Measurements from ENCODE around the gene CMTM6. TPM values are rescaled to one million over a fixed set of nuclear protein-coding genes. Genes with fewer than 3 reads are reported as not detected.

Gene CMTM6
- total RNA-seq, 2 experiments from 2014 or later: 86.5 to 87.3 TPM

DNA sequence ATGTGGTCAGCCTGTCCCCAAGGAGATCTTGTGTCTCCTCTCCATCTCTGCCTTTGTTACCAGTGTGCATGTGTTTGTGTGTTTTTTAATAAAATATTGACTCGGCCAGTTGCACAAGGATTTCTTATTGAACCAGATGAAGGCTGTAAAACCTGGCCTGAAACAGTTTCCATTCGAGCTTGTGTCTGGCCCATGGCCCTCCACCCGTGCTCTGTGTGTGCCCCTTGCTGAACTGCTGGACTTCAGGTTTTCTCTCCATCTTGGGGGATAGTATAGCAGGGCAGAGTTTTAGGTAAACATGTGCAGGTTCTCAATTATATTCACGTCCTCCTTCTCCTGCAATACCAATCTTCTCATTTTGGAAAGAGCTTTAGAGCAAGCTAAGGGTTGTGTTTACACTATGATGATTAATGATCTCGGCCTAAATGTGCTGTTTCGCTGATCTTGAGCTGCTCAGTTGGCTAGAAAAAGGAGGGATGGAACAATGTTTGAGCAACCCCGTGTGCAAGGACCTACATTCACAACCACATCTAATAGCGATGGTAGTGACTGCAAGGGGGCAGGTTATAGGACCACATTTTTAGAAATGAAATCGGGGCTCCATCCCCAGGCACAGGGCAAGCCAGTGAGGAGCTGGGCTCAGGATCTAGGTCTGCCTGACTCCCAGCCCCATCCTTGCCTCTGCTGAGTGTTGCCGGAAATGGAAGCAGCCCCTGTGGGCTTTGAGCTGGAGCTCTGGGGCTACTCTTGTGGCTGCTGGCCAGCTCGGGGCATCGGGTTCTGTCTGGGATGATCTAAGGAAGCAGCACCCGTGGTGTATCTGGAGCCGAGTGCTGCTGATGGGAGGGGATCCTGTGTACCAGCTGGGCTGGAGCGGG, 47.7 kb downstream of the CMTM6 start:
- ChIA-PET CTCF (interaction anchor here (1.0 to 1.8 kb wide), 3 partner anchors 13 to 79 kb away, joined by 3 to 8 read pairs (median 3); no protein-coding TSS in a partner anchor), POLR2A (no interaction called here)

DNA sequence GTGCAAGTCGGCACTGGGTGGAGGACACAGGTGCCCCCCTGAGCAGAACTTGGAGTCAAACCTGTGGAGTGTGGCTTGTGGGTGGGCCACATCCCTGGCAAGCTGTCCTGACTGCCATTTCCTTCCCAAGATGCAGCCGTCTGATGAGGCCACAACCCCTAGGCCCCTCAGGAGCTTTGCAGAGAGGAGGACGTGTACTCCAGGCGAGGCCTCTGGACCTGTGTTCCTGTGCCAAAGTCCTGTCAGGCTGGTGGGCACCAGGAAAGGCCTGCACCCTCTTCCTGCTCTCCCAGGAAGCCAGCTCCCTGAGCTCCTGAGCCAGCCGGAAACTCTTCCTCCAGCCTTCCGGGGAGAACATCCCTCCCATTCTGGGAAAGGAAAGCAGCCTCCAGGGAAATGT, 48.5 kb downstream of the CMTM6 start:
- POLR2A ChIA-PET: no interaction called here
- CTCF ChIA-PET: interaction anchor here (1.0 kb wide), 1 partner anchor 78 kb away, joined by 3 read pairs; no protein-coding TSS in a partner anchor

DNA sequence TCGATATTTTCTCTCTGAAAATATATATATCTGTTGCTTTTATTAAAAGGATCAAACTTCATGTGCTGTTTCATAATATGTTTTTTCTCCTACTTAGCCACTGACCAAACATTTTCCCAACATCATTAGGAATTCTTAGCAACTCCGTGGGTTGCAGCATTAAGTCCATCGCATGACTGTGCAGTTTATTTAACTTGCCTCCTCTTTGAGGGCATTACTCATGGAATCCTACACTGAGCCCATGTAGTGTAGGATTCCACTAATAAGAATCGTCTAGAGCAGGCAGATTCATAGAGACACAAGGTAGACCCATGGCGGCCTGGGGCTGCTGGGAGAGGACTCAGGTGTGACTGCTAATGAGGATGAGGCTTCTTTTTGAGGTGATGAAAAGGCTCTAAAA, 49.3 kb downstream of the CMTM6 start:
- CTCF ChIA-PET: no interaction called here
- POLR2A ChIA-PET: no interaction called here

DNA sequence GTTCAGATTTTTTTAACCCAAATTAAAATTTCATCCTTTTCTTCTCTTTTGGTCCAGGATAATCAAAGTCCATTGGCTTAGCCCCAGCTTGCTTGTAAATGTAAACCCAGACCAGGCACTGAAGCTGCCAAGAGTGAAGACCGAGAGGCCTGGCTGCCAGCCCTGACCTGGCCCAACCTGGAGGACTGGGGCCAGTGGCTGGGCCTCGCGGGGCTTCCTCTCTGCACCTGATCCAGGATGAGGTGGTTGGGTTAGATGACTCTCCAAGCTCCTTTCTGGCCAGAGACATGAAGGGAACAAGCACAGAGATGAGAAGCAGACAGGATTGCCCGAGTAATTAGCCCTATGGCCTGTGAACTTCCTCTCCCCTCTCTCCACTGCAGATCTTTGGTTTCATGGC, 50.6 kb downstream of the CMTM6 start:
- ChIA-PET POLR2A (no interaction called here), CTCF (interaction anchor here (0.7 kb wide), 1 partner anchor 56 kb away, joined by 4 read pairs; no protein-coding TSS in a partner anchor)

DNA sequence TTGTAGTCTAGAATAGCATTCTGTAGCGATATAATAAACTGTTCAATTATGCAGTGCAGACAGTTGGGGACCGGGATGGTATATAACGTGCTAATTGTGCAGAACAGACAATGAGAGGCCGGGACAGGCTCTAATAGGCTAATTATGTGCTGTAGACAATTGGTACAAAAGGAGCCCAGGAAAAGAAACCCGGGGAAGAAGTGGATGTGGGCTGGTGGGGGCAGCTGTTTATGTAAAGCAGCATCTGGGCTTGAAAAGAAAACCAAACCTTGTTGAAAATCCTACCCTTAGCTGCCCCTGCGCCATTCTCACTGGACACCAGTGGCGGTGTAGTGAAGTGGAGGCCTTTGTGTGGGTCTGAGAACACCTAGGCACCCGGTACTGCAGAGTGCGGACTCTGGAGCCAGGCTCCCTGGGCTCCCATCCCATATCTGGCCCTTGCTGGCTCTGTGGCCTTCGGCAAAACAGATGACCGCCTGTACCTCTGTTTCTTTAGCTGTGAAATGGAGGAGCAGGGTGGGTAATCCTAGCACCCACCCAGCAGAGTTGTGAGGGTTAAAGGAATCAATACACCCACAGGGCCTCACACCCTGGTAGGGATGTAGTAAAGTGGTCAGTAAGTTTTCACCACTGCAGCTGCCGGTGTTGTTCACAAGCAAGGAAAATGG, 51.5 kb downstream of the CMTM6 start:
- POLR2A ChIA-PET: no interaction called here
- CTCF ChIA-PET: interaction anchor here (1.1 to 1.8 kb wide), 2 partner anchors 16 to 77 kb away, joined by 4 read pairs; no protein-coding TSS in a partner anchor

DNA sequence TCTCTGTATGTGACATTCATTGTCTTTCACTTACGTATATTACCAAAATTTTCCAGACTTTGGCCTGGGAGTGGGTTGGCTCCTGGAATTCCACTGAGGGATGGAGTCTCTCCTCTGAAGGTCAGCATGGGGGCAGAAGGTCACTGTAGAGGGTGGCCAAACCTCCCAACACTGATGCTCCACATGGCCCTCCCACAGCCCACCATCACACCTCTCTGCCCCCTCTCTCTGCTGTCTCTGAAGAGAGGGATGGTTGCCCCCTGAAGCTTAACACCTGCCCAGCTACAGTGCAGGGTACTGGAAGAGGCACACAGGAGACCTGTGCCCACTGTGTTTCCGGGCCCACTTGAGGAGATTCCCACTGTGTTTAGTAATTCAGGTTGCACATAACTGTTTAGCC, 52.2 kb downstream of the CMTM6 start:
- ChIA-PET CTCF (interaction anchor here (1.1 to 1.8 kb wide), 2 partner anchors 17 to 76 kb away, joined by 4 read pairs; no protein-coding TSS in a partner anchor), POLR2A (no interaction called here)

DNA sequence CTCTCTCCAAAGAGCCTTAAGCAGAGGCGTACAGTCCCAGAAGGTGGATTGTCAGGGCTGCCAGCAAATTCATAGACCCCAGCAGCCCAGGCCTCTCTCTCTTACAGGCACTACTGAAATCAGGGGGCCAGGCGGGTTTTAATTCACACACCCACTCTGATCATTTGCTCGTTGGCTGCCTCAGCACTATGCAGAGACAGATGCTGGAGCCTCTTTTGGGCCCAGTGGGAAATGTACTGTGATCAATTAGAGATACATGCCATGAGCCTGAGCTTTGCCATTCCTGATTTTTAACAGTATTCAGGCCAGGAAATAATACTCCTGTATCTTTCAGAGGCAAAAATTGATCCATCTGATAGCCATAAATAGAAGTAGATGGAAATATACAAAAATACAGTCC, 53.0 kb downstream of the CMTM6 start:
- POLR2A ChIA-PET: no interaction called here
- CTCF ChIA-PET: interaction anchor here (1.7 to 2.1 kb wide), 3 partner anchors 11 to 19 kb away, joined by 3 to 9 read pairs (median 4); no protein-coding TSS in a partner anchor

DNA sequence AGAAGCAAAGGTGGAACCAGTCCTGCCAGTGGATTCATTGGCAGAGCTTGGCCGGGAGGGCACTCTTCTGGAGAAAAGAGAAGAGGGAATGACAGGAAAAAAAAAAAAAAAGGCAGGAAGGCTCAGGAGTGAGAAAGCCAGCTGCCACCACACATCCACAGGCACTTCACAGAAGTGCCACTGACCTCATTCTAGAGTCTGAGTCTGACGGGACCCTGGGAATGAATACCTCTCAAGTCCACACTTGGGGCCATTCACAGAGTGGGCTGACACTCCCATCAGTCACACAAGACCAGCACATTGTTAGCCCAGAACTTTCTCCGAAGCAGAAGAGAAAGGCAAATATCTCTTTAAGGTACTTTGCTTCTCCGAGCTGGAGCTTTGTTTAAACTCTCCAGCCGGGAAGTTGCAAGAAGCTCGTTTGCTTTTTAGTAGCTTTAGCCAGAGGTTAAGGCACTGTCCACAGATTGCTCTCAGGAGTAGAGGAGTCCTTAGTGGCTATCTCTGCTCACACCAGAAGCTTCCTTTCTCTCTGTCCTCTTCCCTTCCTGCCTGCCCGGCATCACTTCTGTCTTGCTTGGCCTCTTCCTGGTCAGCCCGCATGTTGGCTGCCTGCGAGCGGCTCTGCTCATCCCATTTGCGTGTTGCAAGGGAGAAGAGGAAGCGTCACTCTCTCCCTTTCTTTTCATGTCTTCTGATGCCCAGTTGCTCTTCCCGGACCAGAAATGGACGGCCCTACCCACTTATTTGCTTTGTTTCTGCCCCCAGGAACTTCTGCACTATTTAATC, 53.8 kb downstream of the CMTM6 start:
- CTCF ChIA-PET: interaction anchor here (0.8 to 2.1 kb wide), 4 partner anchors 11 to 25 kb away, joined by 3 to 9 read pairs (median 4); no protein-coding TSS in a partner anchor
- POLR2A ChIA-PET: no interaction called here

DNA sequence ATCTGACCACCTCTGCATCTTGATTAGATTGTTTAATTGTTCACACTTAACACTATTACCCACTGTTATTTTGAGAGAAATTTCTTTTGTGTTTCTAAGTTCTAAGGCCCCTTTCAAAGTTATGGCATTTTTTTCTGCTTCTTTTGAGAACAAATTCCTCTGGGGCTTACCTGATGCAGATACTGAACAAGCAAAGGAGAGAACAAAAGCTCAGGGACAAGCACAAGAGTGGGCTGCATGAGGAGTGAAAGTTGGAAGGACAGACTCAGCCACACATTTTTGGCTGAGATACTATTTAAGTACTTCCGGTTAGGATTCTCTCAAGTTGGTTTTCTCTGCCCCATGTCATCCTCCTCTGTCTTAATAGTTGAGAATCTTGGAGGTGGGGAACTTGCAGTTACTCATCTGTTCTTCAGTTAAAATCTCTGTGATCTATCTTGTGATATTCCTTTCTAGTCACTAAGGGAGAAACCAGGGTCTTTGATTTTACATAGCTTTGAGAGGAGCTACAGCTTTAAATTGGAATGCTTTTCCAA, 54.7 kb downstream of the CMTM6 start:
- ChIA-PET CTCF (interaction anchor here (0.8 to 2.1 kb wide), 3 partner anchors 19 to 24 kb away, joined by 3 to 9 read pairs (median 4); no protein-coding TSS in a partner anchor), POLR2A (no interaction called here)

DNA sequence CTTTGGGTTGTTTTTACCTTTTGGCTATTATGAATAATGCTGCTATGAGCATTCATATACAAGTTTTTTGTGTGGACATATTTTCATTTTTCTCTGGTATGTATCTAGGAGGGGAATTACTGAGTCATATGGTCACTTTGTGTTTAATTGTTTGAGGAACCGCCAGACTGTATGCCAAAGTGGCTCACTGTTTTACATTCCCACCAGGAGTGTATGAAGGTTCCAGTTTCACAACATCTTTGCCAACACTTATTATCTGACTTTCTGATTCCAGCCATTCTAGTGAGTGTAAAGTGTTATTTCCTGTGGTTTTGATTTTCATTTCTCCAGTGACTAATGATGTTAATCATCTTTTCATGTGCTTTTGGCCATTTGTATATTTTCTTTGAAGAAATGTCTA, 59.2 kb downstream of the CMTM6 start:
- CTCF ChIA-PET: no interaction called here
- POLR2A ChIA-PET: no interaction called here

DNA sequence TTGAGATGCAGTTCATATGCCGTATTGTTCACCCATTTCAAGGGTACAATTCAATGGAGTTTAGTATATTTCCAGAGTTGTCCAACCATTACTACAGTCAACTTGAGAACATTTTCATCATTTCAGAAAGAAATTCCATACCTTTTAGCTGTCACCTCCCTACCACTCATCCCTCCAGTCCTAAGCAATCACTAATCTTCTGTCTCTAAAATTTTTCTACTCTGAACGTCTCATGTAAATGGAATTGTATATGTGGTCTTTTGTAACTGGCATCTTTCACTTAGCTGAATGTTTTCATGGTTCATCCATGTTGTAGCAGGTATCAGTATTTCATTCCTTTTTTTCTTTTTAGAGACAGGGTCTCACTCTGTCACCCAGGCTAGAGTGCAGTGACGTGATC, 59.9 kb downstream of the CMTM6 start:
- POLR2A ChIA-PET: no interaction called here

DNA sequence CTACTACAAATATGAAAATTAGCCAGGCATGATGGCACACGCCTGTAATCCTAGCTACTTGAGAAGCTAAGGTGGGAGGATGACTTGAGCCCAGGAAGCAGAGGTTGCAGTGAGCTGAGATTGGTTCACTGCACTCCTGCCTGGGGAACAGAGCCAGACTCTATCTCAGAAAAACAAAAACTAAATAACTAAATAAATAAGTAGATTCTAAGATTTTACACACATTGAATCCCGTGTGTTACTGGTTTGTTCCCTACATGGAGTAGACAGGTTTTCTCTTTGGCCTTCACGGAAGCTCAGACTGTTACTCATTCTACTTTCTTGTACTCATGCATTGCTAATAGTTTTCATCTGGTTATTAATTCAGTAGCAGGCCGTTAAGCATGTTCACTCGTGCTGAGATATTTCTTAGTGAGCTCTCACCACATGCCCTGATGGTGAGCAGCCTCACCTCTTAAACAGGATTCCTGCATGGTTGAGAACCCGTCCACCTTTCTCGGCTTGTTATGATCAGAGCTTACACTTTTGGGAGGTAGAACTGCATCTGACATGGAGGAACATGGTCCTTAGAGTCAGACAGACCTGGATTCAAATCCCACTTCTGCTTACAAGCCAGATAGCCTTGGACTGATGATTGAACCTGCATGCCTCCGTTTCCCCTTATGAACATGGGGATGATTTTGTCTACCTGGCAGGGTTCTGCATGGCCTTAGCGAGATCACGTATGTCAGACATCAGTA, 61.9 kb downstream of the CMTM6 start:
- CTCF ChIA-PET: interaction anchor here (0.9 to 2.6 kb wide), 4 partner anchors 28 to 65 kb away, joined by 3 to 12 read pairs (median 4); no protein-coding TSS in a partner anchor

More for the DNA sequence above, 59.9 kb downstream of the CMTM6 start:
- CTCF ChIA-PET: interaction anchor here (0.9 kb wide), 1 partner anchor 25 kb away, joined by 4 read pairs; no protein-coding TSS in a partner anchor

DNA sequence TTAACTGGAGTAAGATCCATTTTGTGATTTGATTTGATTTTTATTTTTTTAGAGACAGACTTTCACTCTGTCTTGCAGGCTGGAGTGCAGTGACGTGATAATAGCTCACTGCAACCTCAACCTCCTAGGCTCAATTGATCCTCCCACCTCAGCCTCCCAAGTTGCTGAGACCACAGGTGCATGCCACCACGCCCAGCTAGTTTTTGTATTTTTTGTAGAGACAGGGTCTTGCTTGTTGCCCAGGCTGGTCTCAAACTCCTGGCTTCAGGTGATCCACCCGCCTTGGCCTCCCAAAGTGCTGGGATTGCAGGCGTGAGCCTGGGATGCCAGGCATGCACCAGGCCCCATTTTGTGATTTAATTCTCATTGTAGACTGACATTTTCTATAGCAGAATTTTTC, 63.2 kb downstream of the CMTM6 start:
- POLR2A ChIA-PET: interaction anchor here (0.6 kb wide), 1 partner anchor 30 kb away, joined by 3 read pairs; no protein-coding TSS in a partner anchor
- CTCF ChIA-PET: interaction anchor here (1.0 to 2.6 kb wide), 2 partner anchors 11 to 29 kb away, joined by 3 to 12 read pairs; no protein-coding TSS in a partner anchor

More for the DNA sequence above, 61.9 kb downstream of the CMTM6 start:
- POLR2A ChIA-PET: no interaction called here

DNA sequence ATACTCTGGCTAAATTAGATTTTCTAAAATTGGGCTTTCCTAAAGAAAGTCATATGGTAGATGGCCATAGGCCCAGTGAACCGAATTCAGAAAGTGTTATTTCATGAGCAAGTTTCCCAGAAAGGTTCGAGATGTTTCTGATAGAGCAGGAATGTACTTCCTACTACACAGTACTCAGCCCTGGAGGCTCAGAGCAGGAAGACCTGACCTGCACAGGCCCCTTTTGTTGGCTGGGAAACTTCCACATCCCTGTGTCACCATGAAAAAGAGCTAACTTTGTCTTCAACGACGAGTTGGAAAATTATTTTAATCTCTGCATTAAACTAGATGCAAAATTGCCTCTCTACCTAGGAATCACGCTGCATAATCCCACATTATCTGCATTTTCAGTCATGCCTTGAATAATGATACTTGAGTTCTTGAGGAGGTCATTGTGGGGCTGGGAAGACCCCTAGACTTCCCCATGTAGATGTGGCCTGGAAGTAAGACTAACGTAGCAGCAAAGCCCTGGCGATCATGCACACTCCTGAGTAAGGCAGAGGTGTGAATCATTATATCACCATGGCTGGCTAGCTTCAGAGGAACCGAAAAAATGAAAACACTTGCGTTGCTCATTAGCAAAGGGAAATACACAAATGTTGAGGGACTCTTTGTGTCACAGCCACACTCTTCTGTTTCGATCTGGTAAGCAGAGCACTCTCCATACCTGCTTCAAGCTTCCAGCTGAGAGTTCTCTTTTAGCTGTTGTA, 63.9 kb downstream of the CMTM6 start:
- ChIA-PET POLR2A (interaction anchor here (0.6 to 1.2 kb wide), 2 partner anchors 31 to 47 kb away, joined by 3 to 5 read pairs; partner anchors contain the start of gene CMTM7), CTCF (interaction anchor here (0.6 to 1.6 kb wide), 4 partner anchors 10 to 62 kb away, joined by 3 to 5 read pairs (median 4); no protein-coding TSS in a partner anchor)

DNA sequence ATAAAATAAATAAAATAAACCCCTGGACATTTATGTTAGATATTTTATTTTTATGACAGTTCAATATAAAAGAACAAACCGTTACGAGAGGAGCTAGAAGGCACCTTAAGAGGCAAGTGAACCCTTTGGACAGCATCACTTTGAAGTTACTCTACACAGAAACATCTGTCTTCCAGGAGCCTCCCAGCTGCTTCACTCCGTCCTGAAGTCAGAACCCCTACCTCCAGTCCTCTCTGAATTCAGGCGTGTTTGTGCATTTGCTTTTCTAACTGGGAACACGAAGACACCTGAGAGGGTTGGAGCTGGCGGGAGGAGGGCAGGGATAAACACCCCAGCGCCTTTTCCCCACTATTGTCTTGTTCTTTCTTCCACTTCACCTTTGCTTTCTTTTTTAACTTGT, 64.8 kb downstream of the CMTM6 start:
- ChIA-PET POLR2A (interaction anchor here (1.2 kb wide), 1 partner anchor 46 kb away, joined by 5 read pairs; the partner anchor contains the start of gene CMTM7), CTCF (interaction anchor here (1.2 to 1.6 kb wide), 2 partner anchors 23 to 30 kb away, joined by 4 to 5 read pairs; no protein-coding TSS in a partner anchor)

DNA sequence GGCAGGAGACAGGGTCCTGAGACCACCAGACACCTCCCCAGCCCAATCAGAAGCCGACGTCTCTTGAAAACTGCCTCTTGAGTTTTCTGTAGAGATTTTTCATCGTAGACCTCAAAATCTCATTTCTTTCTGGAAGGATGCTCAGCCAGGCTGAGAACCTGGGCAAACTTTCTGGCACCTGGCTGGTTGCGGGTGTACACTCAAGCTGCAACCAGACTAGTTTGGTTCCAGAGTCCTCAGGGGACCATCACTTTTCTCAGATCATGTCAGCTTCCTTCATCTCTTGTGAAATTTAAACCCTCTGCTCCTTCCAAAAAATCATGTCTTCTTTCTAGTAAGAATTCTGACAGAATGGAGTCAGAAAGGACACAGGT, 65.8 kb downstream of the CMTM6 start:
- CTCF ChIA-PET: no interaction called here

More for the DNA sequence above, 65.8 kb downstream of the CMTM6 start:
- POLR2A ChIA-PET: no interaction called here

All from activated CD8-positive, alpha-beta memory T cell treated with anti-CD3 and anti-CD28 coated beads for 36 hours (primary cell).